ENCODE results near the gene MIOX.

MIOX gene

GRCh38 chr22:50525858-50526107 lies 39.1 kb downstream of the MIOX start:
- H3K4me1 ChIP-seq, result peaks cover 12% of the 10 kb centered on the region
- in situ Hi-C loops (cut with MboI; ENCODE audit: low sequenced_read_pairs), result no loop called here
- H3K27me3 ChIP-seq (ENCODE audit: low read depth), result no peaks in the 10 kb centered on the region
- peak overlapping the region; percentile 87 for H3K4me3 ChIP-seq
- DNase-seq (ENCODE audit: low spot score in 2 of 2), result no peak
- peaks cover 38% of the 10 kb centered on the region for H3K36me3 ChIP-seq (replicated peaks)
- H3K9me3 ChIP-seq, result no peaks in the 10 kb centered on the region

GRCh38 chr22:50526108-50526833 lies 39.6 kb downstream of the MIOX start:
- in situ Hi-C loops (cut with MboI; ENCODE audit: low sequenced_read_pairs), result no loop called here
- Histone ChIP-seq H3K9me3 (no peaks in the 10 kb centered on the region), H3K4me1 (peaks cover 16% of the 10 kb centered on the region), H3K27me3 (ENCODE audit: low read depth) (no peaks in the 10 kb centered on the region), H3K36me3 (replicated peaks) (peaks cover 35% of the 10 kb centered on the region), H3K4me3 (peak overlapping the region; percentile 87)
- DNase-seq (ENCODE audit: low spot score in 2 of 2), result peak; percentile 69 to 93

GRCh38 chr22:50526834-50527801 lies 40.5 kb downstream of the MIOX start:
- Histone ChIP-seq H3K4me3 (peak overlapping the region; percentile 87), H3K36me3 (replicated peaks) (peaks cover 27% of the 10 kb centered on the region), H3K9me3 (no peaks in the 10 kb centered on the region), H3K27me3 (ENCODE audit: low read depth) (no peaks in the 10 kb centered on the region), H3K4me1 (peaks cover 17% of the 10 kb centered on the region)
- peak; percentile 82 to 90 for DNase-seq (ENCODE audit: low spot score in 2 of 2)
- in situ Hi-C loops (cut with MboI; ENCODE audit: low sequenced_read_pairs), result no loop called here

GRCh38 chr22:50527921-50528681 lies 41.4 kb downstream of the MIOX start:
- Histone ChIP-seq H3K9me3 (no peaks in the 10 kb centered on the region), H3K4me3 (no peak overlapping the region), H3K27me3 (ENCODE audit: low read depth) (no peaks in the 10 kb centered on the region), H3K4me1 (peaks cover 17% of the 10 kb centered on the region), H3K36me3 (replicated peaks) (peaks cover 18% of the 10 kb centered on the region)
- no peak for DNase-seq (ENCODE audit: low spot score in 2 of 2)
- in situ Hi-C loops (cut with MboI; ENCODE audit: low sequenced_read_pairs), result no loop called here

- Histone ChIP-seq H3K4me3 (no peak overlapping the region), H3K4me1 (peaks cover 17% of the 10 kb centered on the region), H3K9me3 (no peaks in the 10 kb centered on the region), H3K27me3 (ENCODE audit: low read depth) (no peaks in the 10 kb centered on the region), H3K36me3 (replicated peaks) (peaks cover 11% of the 10 kb centered on the region)
- peak in 1 of 2 experiments; percentile 35 for DNase-seq (ENCODE audit: low spot score in 2 of 2)
- in situ Hi-C loops (cut with MboI; ENCODE audit: low sequenced_read_pairs), result no loop called here
Measured at GRCh38 chr22:50528682-50529415, 42.2 kb downstream of the MIOX start.

- H3K4me1 ChIP-seq, result peaks cover 17% of the 10 kb centered on the region
- peaks cover 5% of the 10 kb centered on the region; the same call in 1 of the 2 replicates for H3K36me3 ChIP-seq (replicated peaks)
- no peaks in the 10 kb centered on the region for H3K27me3 ChIP-seq (ENCODE audit: low read depth)
- in situ Hi-C loops (cut with MboI; ENCODE audit: low sequenced_read_pairs), result no loop called here
- no peak overlapping the region for H3K4me3 ChIP-seq
- DNase-seq (ENCODE audit: low spot score in 2 of 2), result no peak
- H3K9me3 ChIP-seq, result no peaks in the 10 kb centered on the region
Measured at GRCh38 chr22:50529416-50529896, 42.8 kb downstream of the MIOX start.

- DNase-seq (ENCODE audit: low spot score in 2 of 2), result peak; percentile 34 to 81
- in situ Hi-C loops (cut with MboI; ENCODE audit: low sequenced_read_pairs), result no loop called here
- H3K9me3 ChIP-seq, result no peaks in the 10 kb centered on the region
- H3K27me3 ChIP-seq (ENCODE audit: low read depth), result no peaks in the 10 kb centered on the region
- peak within 1 kb of the TSS; percentile 48 for H3K4me3 ChIP-seq
- H3K36me3 ChIP-seq (replicated peaks), result peaks cover 3% of the 10 kb centered on the region; the same call in 1 of the 2 replicates
- peaks cover 17% of the 10 kb centered on the region for H3K4me1 ChIP-seq
Measured at GRCh38 chr22:50529897-50530579, 43.4 kb downstream of the MIOX start, which contains the start of gene TYMP. TYMP (minus strand) TSS chr22:50530012; CDS start chr22:50529709, 303 bp downstream.

- Histone ChIP-seq H3K4me1 (peaks cover 17% of the 10 kb centered on the region), H3K36me3 (replicated peaks) (no peaks in the 10 kb centered on the region), H3K4me3 (peak overlapping the region; percentile 48), H3K27me3 (ENCODE audit: low read depth) (no peaks in the 10 kb centered on the region), H3K9me3 (no peaks in the 10 kb centered on the region)
- in situ Hi-C loops (cut with MboI; ENCODE audit: low sequenced_read_pairs), result no loop called here
- no peak for DNase-seq (ENCODE audit: low spot score in 2 of 2)
Measured at GRCh38 chr22:50530580-50530876, 43.9 kb downstream of the MIOX start.

- Histone ChIP-seq H3K36me3 (replicated peaks) (no peaks in the 10 kb centered on the region), H3K27me3 (ENCODE audit: low read depth) (no peaks in the 10 kb centered on the region)
- peak; percentile 81 to 91 for DNase-seq (ENCODE audit: low spot score in 2 of 2)
Measured at GRCh38 chr22:50530877-50531545, 44.4 kb downstream of the MIOX start.

GRCh38 chr22:50531546-50531961 lies 44.9 kb downstream of the MIOX start:
- Histone ChIP-seq H3K4me1 (peaks cover 17% of the 10 kb centered on the region), H3K4me3 (peak overlapping the region; percentile 48), H3K9me3 (no peaks in the 10 kb centered on the region), H3K27me3 (ENCODE audit: low read depth) (no peaks in the 10 kb centered on the region), H3K36me3 (replicated peaks) (no peaks in the 10 kb centered on the region)
- in situ Hi-C loops (cut with MboI; ENCODE audit: low sequenced_read_pairs), result no loop called here
- no peak for DNase-seq (ENCODE audit: low spot score in 2 of 2)

More at GRCh38 chr22:50530877-50531545, 44.4 kb downstream of the MIOX start:
- in situ Hi-C loops (cut with MboI; ENCODE audit: low sequenced_read_pairs), result no loop called here
- no peaks in the 10 kb centered on the region for H3K9me3 ChIP-seq
- peak overlapping the region; percentile 48 for H3K4me3 ChIP-seq
- H3K4me1 ChIP-seq, result peaks cover 17% of the 10 kb centered on the region

- Histone ChIP-seq H3K9me3 (no peaks in the 10 kb centered on the region), H3K4me1 (peaks cover 11% of the 10 kb centered on the region), H3K36me3 (replicated peaks) (no peaks in the 10 kb centered on the region), H3K27me3 (ENCODE audit: low read depth) (no peaks in the 10 kb centered on the region), H3K4me3 (no peak overlapping the region)
- DNase-seq (ENCODE audit: low spot score in 2 of 2), result peak in 1 of 2 experiments; percentile 38
- in situ Hi-C loops (cut with MboI; ENCODE audit: low sequenced_read_pairs), result no loop called here
Measured at GRCh38 chr22:50531962-50532674, 45.5 kb downstream of the MIOX start.

All from HAP-1 (cell line).